Spleen (tissue), 11 donors: ENCODE measurements around the gene SLIT1. TPM values are rescaled to one million over a fixed set of nuclear protein-coding genes. Genes with fewer than 3 reads are reported as not detected.

Experiments
- DNase-seq: peaks from one replicate; pipeline ENCODE4 v3.0.0-alpha.2; 2020
- H3K27ac ChIP-seq, 8 donors: fragments of 200-600 bp; sonication (generic) in 7 of 8; 1 replicate in 4 of 8; 2 replicates in 4 of 8; pipeline versions ENCODE4 v1.5.0 to v1.8.0; 2016 to 2021; ENCODE audit warnings: inconsistent platforms in 4 of 8, mild to moderate bottlenecking in 4 of 8, moderate library complexity in 1 of 8
- H3K27me3 ChIP-seq, 7 donors: fragments of 200-600 bp; sonication (generic) in 6 of 7; replicated peaks in 1 of 7; 1 replicate in 4 of 7; 2 replicates in 3 of 7; pipeline versions ENCODE4 v1.5.0 to v1.8.0; 2016 to 2021; ENCODE audit warnings: inconsistent platforms in 3 of 7, mild to moderate bottlenecking in 1 of 7
- H3K36me3 ChIP-seq, 6 donors: fragments of 200-600 bp; sonication (generic) in 5 of 6; 1 replicate in 4 of 6; 2 replicates in 2 of 6; pipeline versions ENCODE4 v1.5.0 to v1.8.0; 2016 to 2021; ENCODE audit warnings: inconsistent platforms in 2 of 6
- H3K4me1 ChIP-seq, 6 donors: fragments of 200-600 bp; sonication (generic) in 5 of 6; 1 replicate in 3 of 6; 2 replicates in 3 of 6; pipeline versions ENCODE4 v1.5.0 to v1.8.0; 2016 to 2021; ENCODE audit warnings: inconsistent platforms in 3 of 6
- H3K4me3 ChIP-seq, 8 donors: fragments of 200-600 bp; sonication (generic) in 7 of 8; 1 replicate in 4 of 8; 2 replicates in 4 of 8; pipeline versions ENCODE4 v1.5.0 to v1.8.0; 2016 to 2021; ENCODE audit warnings: inconsistent platforms in 4 of 8, mild to moderate bottlenecking in 4 of 8, moderate library complexity in 2 of 8
- H3K9me3 ChIP-seq, 8 donors: fragments of 200-600 bp; sonication (generic) in 7 of 8; 1 replicate in 4 of 8; 2 replicates in 4 of 8; pipeline versions ENCODE4 v1.5.0 to v1.8.0; 2016 to 2021; ENCODE audit warnings: inconsistent platforms in 4 of 8
- POLR2A ChIP-seq, 3 donors: fragments of 450-650 bp; IDR thresholded peaks; one replicate each; pipeline ENCODE4 v1.5.1; 2017; ENCODE audit warnings: antibody characterized with exemption in 3 of 3, mild to moderate bottlenecking in 1 of 3
- POLR2AphosphoS5 ChIP-seq, 3 donors: sonication (generic); formaldehyde crosslinking; IDR thresholded peaks; one replicate each; pipeline ENCODE4 v1.5.1; 2017; ENCODE audit warnings: antibody characterized with exemption in 3 of 3
- WGBS, 5 donors: extraction: QIAGEN DNeasy Blood & Tissue Kit in 3 of 5; methylation state at CpG; one replicate each; pipeline versions ENCODE4 v1.1.5 to v1.1.7; 2013 to 2018; 5-methylcytosine and 5-hydroxymethylcytosine counted together
- intact Hi-C: fragments of 100-400 bp; cut with DNase I; formaldehyde crosslinking; loops from one replicate; pipeline ENCODE4 v1.15.0; 2023; ENCODE audit warnings: low total_unique reads
- polyA plus RNA-seq, 3 donors: library from polyadenylated mRNA; stranded (reverse); fragments of 200-250 nt; gene quantifications; one replicate each; pipeline ENCODE4 v1.2.1, GENCODE V29; 2013
- total RNA-seq, 7 donors: library from RNA; depleted of rRNA in 3 of 7; stranded (reverse); fragments of >200 nt in 3 of 7; fragmentation: NEBNext Ultra II Directional in 4 of 7; extraction: Animal tissue kit (Norgen Biotek cat#: 25700) in 4 of 7; gene quantifications; one replicate each; pipeline versions ENCODE4 v1.1.0 to v1.2.1, GENCODE V29; 2016 to 2021
- TF ChIP-seq, protein P1 (sequence below), 11 experiments: fragments of 200-600 bp in 7 of 11; fragments of 450-650 bp in 4 of 11; sonication (generic) in 4 of 11; IDR thresholded peaks in 8 of 11; conservative IDR thresholded peaks in 3 of 11; 1 replicate in 7 of 11; 2 replicates in 4 of 11; pipeline versions ENCODE4 v1.4.0 to v1.8.0; 2016 to 2021; ENCODE audit warnings: antibody characterized with exemption in 11 of 11, inconsistent platforms in 4 of 11, mild to moderate bottlenecking in 1 of 11
- donor health status: healthy with polysubstance abuse.
- donor health status: DM: no; HTN: no; CAD: no; lungs with moderate emphysema.
- donor health status: DM: no; HTN: no; CAD: no.
- donor health status: Bipolar disorder and iron deficiency.
- donor health status: healthy.
- donor health status: DM: no; HTN: no; CAD: no.
- donor health status: DM: yes; HTN: yes; CAD: no.

The SLIT1 gene
- total and polyA plus RNA-seq, 10 donors: 0.11 to 0.82 (median 0.52) TPM

DNA sequence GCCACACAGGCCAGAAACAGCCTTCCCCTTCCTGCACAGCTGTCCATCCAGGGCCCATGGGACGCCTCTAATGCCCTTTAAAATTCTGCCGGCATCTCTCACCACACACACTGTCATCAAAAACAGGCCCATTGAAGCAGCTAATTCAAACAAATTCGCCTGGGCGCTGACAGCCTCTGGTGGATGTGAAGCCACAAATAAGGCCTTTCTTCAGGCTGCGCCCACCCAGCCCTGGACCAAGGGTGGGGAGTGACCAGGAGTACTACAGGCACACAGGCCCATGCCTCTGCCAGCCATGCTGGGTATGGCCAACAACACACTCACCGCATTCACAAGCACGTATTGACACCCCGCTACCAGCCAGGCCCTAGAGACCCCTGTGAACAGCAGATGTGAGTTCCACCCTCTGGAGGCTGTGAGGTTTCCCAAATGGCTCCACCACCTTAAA, 54.6 kb downstream of the SLIT1 start:
- H3K27ac ChIP-seq: no peak overlapping the region
- H3K36me3 ChIP-seq: no peaks in the 10 kb centered on the region
- 79 to 87% (median 85%) methylated on average over 8 of the region's 8 CpGs for WGBS, 5 donors
- H3K9me3 ChIP-seq: no peaks in the 10 kb centered on the region
- no peak overlapping the region for H3K4me3 ChIP-seq
- no peak for DNase-seq
- TF ChIP-seq POLR2AphosphoS5 (IDR thresholded peaks at IDR 0.05): no peak
- TF ChIP-seq, protein P1, sequence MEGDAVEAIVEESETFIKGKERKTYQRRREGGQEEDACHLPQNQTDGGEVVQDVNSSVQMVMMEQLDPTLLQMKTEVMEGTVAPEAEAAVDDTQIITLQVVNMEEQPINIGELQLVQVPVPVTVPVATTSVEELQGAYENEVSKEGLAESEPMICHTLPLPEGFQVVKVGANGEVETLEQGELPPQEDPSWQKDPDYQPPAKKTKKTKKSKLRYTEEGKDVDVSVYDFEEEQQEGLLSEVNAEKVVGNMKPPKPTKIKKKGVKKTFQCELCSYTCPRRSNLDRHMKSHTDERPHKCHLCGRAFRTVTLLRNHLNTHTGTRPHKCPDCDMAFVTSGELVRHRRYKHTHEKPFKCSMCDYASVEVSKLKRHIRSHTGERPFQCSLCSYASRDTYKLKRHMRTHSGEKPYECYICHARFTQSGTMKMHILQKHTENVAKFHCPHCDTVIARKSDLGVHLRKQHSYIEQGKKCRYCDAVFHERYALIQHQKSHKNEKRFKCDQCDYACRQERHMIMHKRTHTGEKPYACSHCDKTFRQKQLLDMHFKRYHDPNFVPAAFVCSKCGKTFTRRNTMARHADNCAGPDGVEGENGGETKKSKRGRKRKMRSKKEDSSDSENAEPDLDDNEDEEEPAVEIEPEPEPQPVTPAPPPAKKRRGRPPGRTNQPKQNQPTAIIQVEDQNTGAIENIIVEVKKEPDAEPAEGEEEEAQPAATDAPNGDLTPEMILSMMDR (IDR thresholded peaks at IDR 0.05 in 8 of 11, conservative IDR thresholded peaks at IDR 0.05 in 3 of 11): no peak
- no peak for TF ChIP-seq POLR2A (IDR thresholded peaks at IDR 0.05)
- peaks cover 0 to 46% (median 0%) of the 10 kb centered on the region in 7 donors for H3K27me3 ChIP-seq
- H3K4me1 ChIP-seq: no peaks in the 10 kb centered on the region
- intact Hi-C loops: no loop called here

DNA sequence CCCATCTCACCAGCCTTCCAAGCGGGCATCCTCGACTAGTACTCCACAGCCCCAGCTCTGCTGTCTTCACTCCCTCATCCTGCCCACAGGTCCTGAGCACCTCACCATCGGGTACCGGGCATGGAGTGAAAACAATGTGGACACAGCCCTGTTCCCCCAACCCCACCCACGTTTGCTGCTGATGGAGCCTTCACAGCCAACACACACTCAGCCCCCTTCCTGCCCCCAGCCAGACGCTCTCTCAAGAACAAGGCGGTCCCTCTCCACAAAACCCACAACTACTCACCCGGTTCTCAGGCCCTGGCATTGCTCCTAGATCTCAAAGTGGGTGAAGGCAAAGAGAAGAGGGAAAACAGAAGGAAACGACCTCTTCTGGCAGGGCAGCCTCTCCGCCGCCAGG, 56.1 kb downstream of the SLIT1 start:
- intact Hi-C loops: no loop called here
- WGBS, 5 donors: 28 to 55% (median 33%) methylated on average over 11 of the region's 11 CpGs

DNA sequence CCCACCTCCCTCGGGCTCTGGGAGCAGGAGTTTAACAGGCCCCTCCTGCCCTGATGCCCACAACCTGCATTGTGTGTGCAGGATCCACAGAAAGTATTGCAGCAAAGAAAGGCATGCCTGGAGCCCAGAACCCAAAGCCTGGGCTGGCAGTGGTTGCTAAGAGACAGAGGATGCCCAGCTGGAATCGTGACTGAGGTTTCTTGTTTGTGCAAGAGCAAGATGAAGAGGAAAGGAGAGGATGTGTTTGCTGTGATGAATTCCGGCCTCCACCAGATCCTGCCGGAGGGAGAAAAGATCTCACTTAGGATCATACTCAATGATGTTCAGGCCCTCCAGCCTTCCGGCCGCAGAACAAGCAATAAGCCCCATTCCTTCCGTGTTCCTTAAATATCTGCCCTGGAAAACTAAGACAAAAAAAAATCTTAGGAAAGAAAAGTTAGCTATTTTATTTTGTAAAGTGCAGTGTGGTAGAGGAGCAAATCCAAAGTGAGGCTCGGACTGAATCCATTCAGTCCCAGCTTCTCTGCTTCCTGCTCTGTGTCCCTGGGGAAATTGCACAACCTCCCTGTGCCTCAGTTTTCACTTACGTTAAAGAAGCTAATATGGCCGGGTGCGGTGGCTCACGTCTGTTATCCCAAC, 57.1 kb downstream of the SLIT1 start:
- intact Hi-C loops: no loop called here
- Histone ChIP-seq H3K27ac (no peak overlapping the region), H3K4me3 (no peak overlapping the region), H3K4me1 (no peaks in the 10 kb centered on the region), H3K27me3 (peaks cover 0 to 36% (median 0%) of the 10 kb centered on the region in 7 donors), H3K9me3 (no peaks in the 10 kb centered on the region), H3K36me3 (no peaks in the 10 kb centered on the region)
- WGBS, 5 donors: 69 to 84% (median 73%) methylated on average over 12 of the region's 12 CpGs
- TF ChIP-seq, protein P1 (IDR thresholded peaks at IDR 0.05 in 8 of 11, conservative IDR thresholded peaks at IDR 0.05 in 3 of 11): no peak
- TF ChIP-seq POLR2A (IDR thresholded peaks at IDR 0.05) (no peak), POLR2AphosphoS5 (IDR thresholded peaks at IDR 0.05) (no peak)
- DNase-seq: no peak

More for the DNA sequence above, 56.1 kb downstream of the SLIT1 start:
- TF ChIP-seq POLR2A (IDR thresholded peaks at IDR 0.05) (no peak), POLR2AphosphoS5 (IDR thresholded peaks at IDR 0.05) (no peak)
- TF ChIP-seq, protein P1 (IDR thresholded peaks at IDR 0.05 in 8 of 11, conservative IDR thresholded peaks at IDR 0.05 in 3 of 11): no peak
- H3K27me3 ChIP-seq: peaks cover 0 to 41% (median 0%) of the 10 kb centered on the region in 7 donors
- DNase-seq: peak; percentile 56
- H3K4me3 ChIP-seq: no peak overlapping the region
- H3K36me3 ChIP-seq: no peaks in the 10 kb centered on the region
- no peak overlapping the region for H3K27ac ChIP-seq
- no peaks in the 10 kb centered on the region for H3K9me3 ChIP-seq
- H3K4me1 ChIP-seq: no peaks in the 10 kb centered on the region

- Histone ChIP-seq H3K4me1 (no peaks in the 10 kb centered on the region), H3K27me3 (peaks cover 0 to 34% (median 0%) of the 10 kb centered on the region in 7 donors), H3K9me3 (no peaks in the 10 kb centered on the region), H3K27ac (no peak overlapping the region), H3K36me3 (no peaks in the 10 kb centered on the region), H3K4me3 (no peak overlapping the region)
- TF ChIP-seq, protein P1 (IDR thresholded peaks at IDR 0.05 in 8 of 11, conservative IDR thresholded peaks at IDR 0.05 in 3 of 11): no peak
- TF ChIP-seq POLR2A (IDR thresholded peaks at IDR 0.05) (no peak), POLR2AphosphoS5 (IDR thresholded peaks at IDR 0.05) (no peak)
- peak; percentile 30 for DNase-seq
- intact Hi-C loops: no loop called here
- WGBS, 5 donors: 65 to 81% (median 75%) methylated on average over 11 of the region's 11 CpGs
Measured at GRCh38 chr10:97128039-97128492, 57.7 kb downstream of the SLIT1 start.
